GM18858 (cell line): Measurements from ENCODE around the gene YTHDF1.

Source experiments
- ATAC-seq: cut with Tn5 transposase; IDR thresholded peaks from one replicate; pipeline ENCODE4 v1.9.1; 2021; ENCODE audit not compliant: unreplicated experiment

YTHDF1 gene

GRCh38 chr20:63186528-63187316, 29.2 kb downstream of the YTHDF1 start:
- ATAC-seq, result no peak

- no peak for ATAC-seq
These were observed 29.8 kb downstream of the YTHDF1 start for GRCh38 chr20:63186084-63186483.

GRCh38 chr20:63185215-63185796, 30.6 kb downstream of the YTHDF1 start:
- no peak for ATAC-seq

- ATAC-seq, result no peak
These were observed 32.3 kb downstream of the YTHDF1 start for GRCh38 chr20:63183422-63184146.

- ATAC-seq, result no peak
These were observed 33.0 kb downstream of the YTHDF1 start for GRCh38 chr20:63182946-63183415.

GRCh38 chr20:63182425-63182824, 33.5 kb downstream of the YTHDF1 start:
- ATAC-seq, result no peak

GRCh38 chr20:63181226-63181625, 34.7 kb downstream of the YTHDF1 start:
- ATAC-seq, result no peak

GRCh38 chr20:63180569-63181185, 35.3 kb downstream of the YTHDF1 start:
- ATAC-seq, result no peak

- ATAC-seq, result no peak
These were observed 36.0 kb downstream of the YTHDF1 start for GRCh38 chr20:63179687-63180568.

GRCh38 chr20:63178889-63179686, 36.8 kb downstream of the YTHDF1 start:
- no peak for ATAC-seq

GRCh38 chr20:63178446-63178820, 37.5 kb downstream of the YTHDF1 start:
- no peak for ATAC-seq

GRCh38 chr20:63177785-63178445, 38.0 kb downstream of the YTHDF1 start:
- ATAC-seq, result no peak

GRCh38 chr20:63177134-63177784, 38.7 kb downstream of the YTHDF1 start:
- ATAC-seq, result no peak

GRCh38 chr20:63176427-63177133, 39.4 kb downstream of the YTHDF1 start:
- no peak for ATAC-seq

GRCh38 chr20:63176034-63176426, 39.9 kb downstream of the YTHDF1 start:
- no peak for ATAC-seq

GRCh38 chr20:63175038-63175895, 40.7 kb downstream of the YTHDF1 start:
- no peak for ATAC-seq
